Stimulated activated naive CD4-positive, alpha-beta T cell (primary cell): ENCODE data around the gene MIPEP.
"Not testable (repeated sequence)": the region's sequence is repeated elsewhere in the genome, so short reads cannot be mapped to it uniquely, and the experiment has no call there.

Experiments
- DNase-seq, 6 experiments: peaks; one replicate each; lab custom pipeline; 2025; lab: John Stamatoyannopoulos, UW

Gene MIPEP

GRCh38 chr13:23888658-23889614 is at the start of gene MIPEP:
MIPEP (minus strand) TSS chr13:23889400; CDS start chr13:23889320, 80 bp downstream.
- DNase-seq: peak; percentile 67 to 83 (median 76)

DNA sequence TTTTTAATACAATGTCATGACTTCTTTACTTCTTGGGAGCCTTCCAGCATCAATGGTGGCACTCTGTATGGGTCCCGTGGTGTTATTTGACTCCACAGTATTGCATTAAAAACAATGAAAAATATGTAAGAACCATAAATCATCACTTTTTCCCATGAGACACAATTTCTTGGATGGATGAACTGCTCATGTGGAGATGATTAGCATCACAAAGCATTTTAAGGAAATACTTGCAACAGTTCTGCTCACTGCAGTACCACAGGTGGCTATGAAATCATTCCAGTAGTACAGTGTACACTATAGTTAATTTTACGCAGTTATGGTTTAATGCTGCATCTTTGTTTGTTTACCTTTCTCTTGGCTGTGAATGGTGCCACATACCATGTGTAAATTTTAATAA is 45.3 kb upstream of the MIPEP start:
- no peak for DNase-seq

- no peak for DNase-seq
Measured at GRCh38 chr13:23928985-23929384, 39.8 kb upstream of the MIPEP start.

- DNase-seq: no peak
Measured at GRCh38 chr13:23923031-23923430, 33.8 kb upstream of the MIPEP start.

- DNase-seq: no peak
Measured at GRCh38 chr13:23922005-23922932, 33.1 kb upstream of the MIPEP start.

- peak in 1 of 6 experiments; percentile 21 for DNase-seq
Measured at GRCh38 chr13:23921451-23921888, 32.3 kb upstream of the MIPEP start.

- no peak for DNase-seq
Measured at GRCh38 chr13:23919006-23919405, 29.8 kb upstream of the MIPEP start.

- DNase-seq: no peak
Measured at GRCh38 chr13:23918208-23918607, 29.0 kb upstream of the MIPEP start.

DNA sequence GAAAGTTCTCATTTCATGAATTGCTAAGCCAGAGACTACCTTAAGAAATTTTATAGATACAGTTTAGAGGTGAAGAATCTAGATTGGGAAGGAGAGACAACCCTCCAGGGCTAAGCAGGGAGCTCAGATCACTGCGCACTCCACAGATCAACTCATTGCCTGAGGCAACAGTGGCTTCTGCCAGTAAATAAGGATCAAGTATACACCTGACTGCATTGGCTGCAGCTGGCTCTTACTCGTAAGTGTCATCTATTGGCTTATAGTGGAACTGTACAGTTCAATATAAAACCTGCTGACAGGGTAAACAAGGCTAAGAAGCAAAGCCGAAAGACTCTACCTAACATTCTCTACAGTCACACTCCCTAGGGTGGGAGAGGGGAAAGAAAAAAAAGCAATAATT is 26.1 kb upstream of the MIPEP start:
- no peak for DNase-seq

- no peak for DNase-seq
Measured at GRCh38 chr13:23912469-23912868, 23.3 kb upstream of the MIPEP start.

DNA sequence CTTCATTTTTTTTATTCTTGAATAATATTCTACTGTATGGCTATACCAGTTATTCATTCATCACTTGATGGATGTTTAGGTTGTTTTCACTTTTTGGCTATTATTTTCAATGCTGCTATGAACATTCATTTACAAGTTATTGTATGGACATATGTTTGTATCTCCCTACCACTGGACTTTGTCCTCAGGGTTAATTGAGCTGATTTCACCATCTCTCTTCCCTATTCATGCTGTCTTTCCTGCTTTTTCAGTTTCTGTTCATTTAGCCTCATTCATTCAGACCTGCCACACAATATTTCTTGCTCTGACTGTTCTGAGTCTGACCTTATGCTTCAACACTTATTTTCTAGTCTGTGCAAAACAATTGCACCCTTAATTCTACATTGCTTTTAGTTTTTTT is 20.4 kb upstream of the MIPEP start:
- DNase-seq: no peak

DNA sequence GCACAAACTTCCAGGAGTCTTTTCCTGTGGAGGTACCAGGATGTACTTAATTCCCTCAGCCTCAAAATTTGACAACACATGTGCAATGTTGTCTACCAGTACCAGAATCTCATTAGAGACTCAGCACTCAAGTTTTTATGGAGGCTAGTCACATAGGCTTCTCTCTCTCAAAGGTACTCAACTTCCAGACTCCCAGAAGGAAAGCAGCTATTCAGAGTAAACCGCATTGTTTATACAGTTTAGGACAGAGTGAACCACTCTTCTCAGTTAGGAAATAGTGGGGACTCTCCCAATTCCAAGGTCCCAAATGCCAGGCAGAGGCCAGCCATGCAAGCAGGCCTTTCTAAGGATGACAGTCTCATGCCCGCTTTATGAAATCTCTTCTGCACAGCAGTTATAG is 16.6 kb upstream of the MIPEP start:
- DNase-seq: no peak

- no peak for DNase-seq
Measured at GRCh38 chr13:23903906-23904280, 14.7 kb upstream of the MIPEP start.

- DNase-seq: peak in 1 of 6 experiments; percentile 5
Measured at GRCh38 chr13:23902975-23903905, 14.0 kb upstream of the MIPEP start.

- DNase-seq: no peak
Measured at GRCh38 chr13:23901365-23901764, 12.2 kb upstream of the MIPEP start.

DNA sequence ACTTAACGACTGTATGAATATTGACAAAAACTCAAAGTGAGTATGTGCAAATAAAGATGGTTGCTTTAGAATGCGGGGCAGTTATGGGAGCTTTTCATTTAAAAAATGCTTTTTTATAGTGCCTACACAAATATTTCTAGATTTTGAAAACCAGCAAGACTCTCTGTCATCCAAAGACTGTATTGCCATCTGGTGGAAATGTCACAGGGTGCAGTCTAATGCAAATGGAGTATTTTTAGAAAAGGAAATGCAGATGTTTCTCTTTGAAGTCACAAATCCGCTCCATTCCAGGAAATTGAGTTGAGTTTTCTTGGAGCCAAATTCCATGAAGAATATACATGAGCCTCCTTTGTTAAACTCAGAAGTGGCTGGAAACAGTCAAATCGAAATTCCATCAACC is 10.4 kb upstream of the MIPEP start:
- DNase-seq: peak in 4 of 6 experiments; percentile 4 to 33 (median 18)

DNA sequence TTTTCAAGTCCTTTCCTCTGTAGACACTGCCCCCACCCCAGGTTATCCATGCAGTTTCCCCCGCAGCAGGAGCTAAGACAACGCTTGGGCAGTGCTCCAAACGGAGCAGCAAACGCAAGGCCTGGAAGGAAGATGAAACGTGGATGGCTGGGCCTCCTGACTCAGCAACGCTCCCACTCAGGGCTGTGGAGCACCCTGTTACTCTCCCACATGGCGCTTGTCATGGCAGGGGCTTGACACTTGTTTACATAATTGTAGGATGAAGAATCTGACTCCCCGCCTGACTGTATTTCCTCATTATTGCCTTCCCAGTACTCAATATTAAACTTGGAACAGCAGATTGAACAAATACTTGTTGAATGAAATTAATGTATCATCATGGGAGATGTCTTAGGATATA is 8.9 kb upstream of the MIPEP start:
- no peak for DNase-seq

DNA sequence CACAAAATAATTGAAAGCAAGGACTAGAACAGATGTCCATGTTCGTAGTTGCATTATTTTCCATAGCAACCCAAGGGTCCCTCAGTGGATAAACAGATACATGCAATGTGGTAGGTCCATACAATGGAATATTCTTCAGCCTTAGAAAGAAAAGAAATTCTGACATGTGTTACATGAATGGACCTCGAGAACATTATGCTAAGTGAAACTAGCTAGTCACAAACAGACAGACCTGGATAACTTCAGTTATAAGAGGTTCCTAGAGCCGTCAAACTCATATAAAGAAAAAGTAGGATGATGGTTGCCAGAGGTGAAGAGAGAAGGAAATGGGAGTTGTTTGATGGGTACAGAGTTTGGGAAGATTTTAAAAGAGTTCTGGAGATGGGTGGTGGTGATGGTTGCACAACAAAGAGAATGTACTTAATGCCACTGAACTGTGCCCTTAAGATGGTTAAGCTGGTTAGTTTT is 8.3 kb upstream of the MIPEP start, which contains the start of gene C1QTNF9B:
Gene C1QTNF9B, minus strand, starts transcription at position 51 of the 468 bp plus-strand sequence.
- not testable (repeated sequence) for DNase-seq

DNA sequence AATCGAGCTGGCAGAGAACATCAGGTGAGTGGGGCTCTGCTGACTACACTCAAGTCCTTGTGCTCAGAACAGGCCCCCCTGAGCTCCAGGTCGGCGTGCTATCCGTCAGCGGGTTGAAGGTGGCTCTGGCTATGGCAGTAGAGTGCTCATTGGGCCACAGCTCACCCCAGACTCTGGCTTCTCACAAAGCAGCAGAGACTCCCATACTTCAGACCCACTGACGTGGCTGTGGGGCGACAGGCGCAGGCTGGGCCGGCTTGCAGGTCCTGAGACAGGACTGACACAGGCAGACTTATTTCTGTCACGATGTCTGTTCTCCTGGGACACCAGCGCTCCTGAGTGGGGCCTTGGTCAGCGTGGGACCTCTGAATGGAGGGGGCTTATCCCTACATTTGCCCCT is 5.5 kb upstream of the MIPEP start:
- DNase-seq: not testable (repeated sequence)

DNA sequence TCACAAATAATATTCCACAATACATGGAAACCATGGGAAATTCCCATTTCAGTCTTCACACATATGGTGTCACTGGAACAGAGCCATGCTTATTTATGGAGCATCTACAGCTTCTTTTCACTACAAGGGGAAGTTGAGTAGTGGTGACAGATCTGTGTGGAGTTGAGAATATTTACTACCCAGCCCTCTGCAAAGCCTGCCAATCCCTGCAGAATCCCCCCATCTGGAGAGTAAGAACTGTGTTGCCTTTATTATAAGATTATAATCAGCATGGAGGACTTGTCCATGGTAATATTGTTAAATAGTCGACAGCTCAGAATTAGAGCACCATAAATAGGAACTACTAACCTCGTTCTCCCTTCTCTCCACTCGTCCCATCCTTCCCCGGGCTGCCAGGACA is 4.6 kb upstream of the MIPEP start:
- not testable (repeated sequence) for DNase-seq
